ENCODE data around the gene ZNF782.

GRCh38 chr9:96818533-96818932, 35.8 kb downstream of the ZNF782 start:
- no peak for TF ChIP-seq CTCF (IDR thresholded peaks at IDR 0.05)
- no peak for TF ChIP-seq EZH2 (IDR thresholded peaks at IDR 0.05; ENCODE audit: borderline replicate concordance, insufficient read depth, low read depth, low read length, poor library complexity, severe bottlenecking)

Measured in B cell (primary cell).